MCF 10A (cell line): ENCODE results near the gene PARD6G. TPM values are rescaled to one million over a fixed set of nuclear protein-coding genes. Genes with fewer than 3 reads are reported as not detected.
"Not testable (repeated sequence)": the region's sequence is repeated elsewhere in the genome, so short reads cannot be mapped to it uniquely, and the experiment has no call there.

ENCODE experiments used
- BruUV-seq: library from RNA; stranded (reverse); fragments of 400-500 nt; replicated peaks from 2 replicates; lab custom pipeline; 2021; lab: Mats Ljungman, UMichigan
- CTCF ChIA-PET: fragments of 300-600 bp; sonication (Branson Sonifier 250); formaldehyde crosslinking; extraction: SDS; loops from one replicate; lab custom pipeline; 2021; ENCODE audit warnings: antibody characterized with exemption, inconsistent platforms; lab: Yijun Ruan, JAX
- POLR2A ChIA-PET: fragments of 300-600, 350-650 bp; sonication (Branson Sonifier 250); formaldehyde crosslinking; extraction: SDS; loops from one replicate; lab custom pipeline; 2020; ENCODE audit warnings: antibody characterized with exemption, inconsistent platforms; lab: Yijun Ruan, JAX
- DNase-seq: peaks from one replicate; pipeline ENCODE4 v3.0.0-alpha.2; 2018; ENCODE audit not compliant: unreplicated experiment
- H3K27ac Mint-ChIP-seq: one replicate; pipeline ENCODE4 v1.8.0; 2022; ENCODE audit warnings: mild to moderate bottlenecking, low read depth, mixed read lengths; ENCODE audit not compliant: unreplicated experiment
- H3K27me3 Mint-ChIP-seq: one replicate; pipeline ENCODE4 v1.8.0; 2022; ENCODE audit warnings: mixed read lengths; ENCODE audit not compliant: insufficient read depth, unreplicated experiment
- H3K36me3 Mint-ChIP-seq: one replicate; pipeline ENCODE4 v1.8.0; 2022; ENCODE audit warnings: mild to moderate bottlenecking, moderate library complexity, mixed read lengths; ENCODE audit not compliant: insufficient read depth, unreplicated experiment
- H3K4me1 Mint-ChIP-seq: one replicate; pipeline ENCODE4 v1.8.0; 2022; ENCODE audit warnings: mixed read lengths; ENCODE audit not compliant: insufficient read depth, unreplicated experiment
- H3K4me3 Mint-ChIP-seq: one replicate; pipeline ENCODE4 v1.8.0; 2022; ENCODE audit warnings: mild to moderate bottlenecking, moderate library complexity, mixed read lengths; ENCODE audit not compliant: unreplicated experiment
- H3K9me3 Mint-ChIP-seq: one replicate; pipeline ENCODE4 v1.8.0; 2022; ENCODE audit warnings: mixed read lengths; ENCODE audit not compliant: unreplicated experiment
- CTCF ChIP-seq: fragments of 200-600 bp; IDR thresholded peaks from one replicate; pipeline ENCODE4 v1.8.0; 2022; ENCODE audit warnings: antibody characterized with exemption, mild to moderate bottlenecking; ENCODE audit not compliant: unreplicated experiment
- intact Hi-C: fragments of 100-400 bp; cut with micrococcal nuclease; formaldehyde crosslinking; loops from 2 replicates; pipeline ENCODE4 v1.14.1; 2022
- total RNA-seq: library from RNA; stranded (reverse); gene quantifications from 2 replicates; pipeline ENCODE4 v1.2.3, GENCODE V29; 2022

The PARD6G gene
- total RNA-seq, 1 experiment from 2014 or later: 8.1 TPM

DNA sequence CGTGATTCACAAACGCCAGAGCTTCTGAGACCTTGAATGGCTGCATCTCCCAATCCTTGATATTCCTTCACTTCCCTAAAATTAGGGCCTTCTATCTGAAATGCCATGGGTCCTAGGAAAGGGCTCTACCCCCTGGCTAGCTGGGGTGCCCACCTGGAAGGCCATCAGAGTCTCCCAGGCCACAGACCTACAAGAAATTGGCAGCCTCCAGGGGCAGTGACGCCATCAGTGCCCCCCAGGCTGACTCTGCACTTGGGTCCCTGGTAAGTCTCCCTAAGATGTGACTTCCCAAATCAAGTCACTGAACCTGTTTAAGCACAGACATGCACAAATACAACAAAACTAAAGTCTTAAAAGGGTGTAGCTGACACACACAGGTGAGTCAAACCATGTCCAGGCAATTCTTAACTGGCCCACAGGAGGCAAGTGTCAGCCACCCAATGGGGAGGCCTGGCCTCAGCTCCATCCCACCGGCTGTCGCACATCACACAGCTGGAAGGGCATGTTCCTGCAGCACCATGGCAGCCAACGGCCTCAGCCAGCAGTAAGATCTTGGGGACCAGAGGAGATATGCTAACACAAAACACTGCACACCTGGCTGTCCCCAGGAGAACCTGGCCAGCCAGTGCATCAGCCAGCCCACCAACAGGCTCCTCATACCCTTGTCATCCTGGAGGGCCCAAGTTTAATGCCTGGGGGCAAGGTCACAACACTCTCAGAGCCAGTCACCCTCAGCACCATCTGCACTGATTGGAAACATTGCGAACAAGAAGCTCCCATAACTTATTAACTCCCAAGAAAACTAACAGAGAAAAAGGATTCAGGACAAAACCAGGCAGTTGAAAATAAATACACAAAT, 5.2 kb downstream of the PARD6G start:
- no peaks in the 10 kb centered on the region for H3K27me3 Mint-ChIP-seq
- BruUV-seq: no TSS peak
- no peaks in the 10 kb centered on the region for H3K36me3 Mint-ChIP-seq
- H3K4me3 Mint-ChIP-seq: no peak overlapping the region
- ChIA-PET POLR2A (no interaction called here), CTCF (interaction anchor here (0.7 kb wide), 1 partner anchor 83 kb away, joined by 3 read pairs; no protein-coding TSS in a partner anchor)
- H3K9me3 Mint-ChIP-seq: no peaks in the 10 kb centered on the region
- intact Hi-C loops: no loop called here
- H3K4me1 Mint-ChIP-seq: peaks cover 11% of the 10 kb centered on the region
- H3K27ac Mint-ChIP-seq: no peak overlapping the region
- no peak for DNase-seq
- TF ChIP-seq CTCF: no peak

DNA sequence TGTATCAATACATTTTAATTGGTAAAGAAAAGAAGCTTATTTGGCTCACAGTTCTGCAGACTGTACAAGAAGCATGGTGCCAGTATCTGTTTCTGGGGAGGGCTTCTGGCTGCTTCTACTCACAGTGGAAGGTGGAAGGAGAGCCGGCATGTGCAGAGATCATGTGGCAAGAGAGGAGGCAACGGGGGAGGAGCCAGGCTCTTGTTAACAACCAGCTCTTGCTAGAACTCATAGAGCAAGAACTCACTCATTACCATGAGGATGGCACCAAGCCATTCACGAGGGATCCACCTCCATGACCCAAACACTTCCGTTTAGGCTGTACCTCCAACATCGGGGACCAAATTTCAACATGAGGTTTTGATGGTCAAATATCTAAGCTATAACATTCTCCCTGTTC, 7.5 kb downstream of the PARD6G start:
- Mint-ChIP-seq H3K27ac (no peak overlapping the region), H3K36me3 (no peaks in the 10 kb centered on the region), H3K9me3 (no peaks in the 10 kb centered on the region), H3K4me3 (no peak overlapping the region), H3K4me1 (peaks cover 11% of the 10 kb centered on the region), H3K27me3 (no peaks in the 10 kb centered on the region)
- ChIA-PET POLR2A (no interaction called here), CTCF (interaction anchor here (0.6 to 2.0 kb wide), 6 partner anchors 10 to 84 kb away, joined by 3 to 11 read pairs (median 3); no protein-coding TSS in a partner anchor)
- BruUV-seq: no TSS peak
- no peak for DNase-seq
- intact Hi-C loops: no loop called here
- no peak for TF ChIP-seq CTCF

- no peak for TF ChIP-seq CTCF
- Mint-ChIP-seq H3K27ac (no peak overlapping the region), H3K36me3 (no peaks in the 10 kb centered on the region), H3K27me3 (no peaks in the 10 kb centered on the region), H3K9me3 (no peaks in the 10 kb centered on the region), H3K4me1 (peaks cover 15% of the 10 kb centered on the region), H3K4me3 (no peak overlapping the region)
- DNase-seq: no peak
- intact Hi-C loops: no loop called here
- ChIA-PET CTCF (interaction anchor here (0.6 to 0.8 kb wide), 2 partner anchors 17 to 216 kb away, joined by 3 read pairs; no protein-coding TSS in a partner anchor), POLR2A (no interaction called here)
- no TSS peak for BruUV-seq
Measured at GRCh38 chr18:80238651-80239260, 8.6 kb downstream of the PARD6G start.

- peaks cover 10% of the 10 kb centered on the region for H3K4me1 Mint-ChIP-seq
- POLR2A ChIA-PET, H3K27ac Mint-ChIP-seq, BruUV-seq, H3K9me3 Mint-ChIP-seq, intact Hi-C loops, H3K27me3 Mint-ChIP-seq, DNase-seq, H3K36me3 Mint-ChIP-seq, H3K4me3 Mint-ChIP-seq: not testable (repeated sequence)
- CTCF ChIA-PET: interaction anchor here (0.9 kb wide), 1 partner anchor 58 kb away, joined by 3 read pairs; no protein-coding TSS in a partner anchor
Measured at GRCh38 chr18:80237519-80237918, 9.8 kb downstream of the PARD6G start.
